Adrenal gland (tissue), 5 donors: ENCODE results near the gene CLDN24.

ENCODE experiments used
- POLR2A ChIP-seq, 2 donors: fragments of 450-650 bp; IDR thresholded peaks; one replicate each; pipeline ENCODE4 v1.6.1; 2017; ENCODE audit warnings: antibody characterized with exemption in 2 of 2, mild to moderate bottlenecking in 2 of 2, moderate library complexity in 1 of 2
- TF ChIP-seq, protein P1 (sequence below), 6 experiments: fragments of 450-650 bp in 4 of 6; fragments of 200-600 bp in 2 of 6; sonication (generic) in 1 of 6; IDR thresholded peaks; 1 replicate in 5 of 6; 2 replicates in 1 of 6; pipeline versions ENCODE4 v1.5.1 to v1.8.0; 2016 to 2021; ENCODE audit warnings: antibody characterized with exemption in 6 of 6, mild to moderate bottlenecking in 2 of 6, moderate library complexity in 1 of 6
- donor health status: DM: no; HTN: no; CAD: no.

DNA sequence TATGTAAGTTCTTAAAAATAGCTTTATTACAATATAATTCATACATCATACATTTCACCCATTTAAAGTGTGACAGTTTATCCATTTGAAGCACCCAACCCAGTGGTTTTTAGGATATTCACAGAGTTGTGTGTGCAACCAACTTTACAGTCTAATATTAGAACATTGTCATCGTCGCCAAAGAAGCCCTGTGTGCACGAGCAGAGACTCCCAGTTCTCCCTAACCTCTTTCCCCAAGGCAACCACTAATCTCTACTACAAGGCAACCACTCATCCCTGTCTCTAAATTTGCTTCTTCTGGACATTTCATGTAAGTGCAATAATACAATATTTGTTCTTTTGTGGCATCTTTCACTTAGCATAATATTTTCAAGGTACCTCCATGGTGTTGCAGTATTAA is 49.8 kb downstream of the CLDN24 start:
- no peak for TF ChIP-seq POLR2A (IDR thresholded peaks at IDR 0.05)
- TF ChIP-seq, protein P1, sequence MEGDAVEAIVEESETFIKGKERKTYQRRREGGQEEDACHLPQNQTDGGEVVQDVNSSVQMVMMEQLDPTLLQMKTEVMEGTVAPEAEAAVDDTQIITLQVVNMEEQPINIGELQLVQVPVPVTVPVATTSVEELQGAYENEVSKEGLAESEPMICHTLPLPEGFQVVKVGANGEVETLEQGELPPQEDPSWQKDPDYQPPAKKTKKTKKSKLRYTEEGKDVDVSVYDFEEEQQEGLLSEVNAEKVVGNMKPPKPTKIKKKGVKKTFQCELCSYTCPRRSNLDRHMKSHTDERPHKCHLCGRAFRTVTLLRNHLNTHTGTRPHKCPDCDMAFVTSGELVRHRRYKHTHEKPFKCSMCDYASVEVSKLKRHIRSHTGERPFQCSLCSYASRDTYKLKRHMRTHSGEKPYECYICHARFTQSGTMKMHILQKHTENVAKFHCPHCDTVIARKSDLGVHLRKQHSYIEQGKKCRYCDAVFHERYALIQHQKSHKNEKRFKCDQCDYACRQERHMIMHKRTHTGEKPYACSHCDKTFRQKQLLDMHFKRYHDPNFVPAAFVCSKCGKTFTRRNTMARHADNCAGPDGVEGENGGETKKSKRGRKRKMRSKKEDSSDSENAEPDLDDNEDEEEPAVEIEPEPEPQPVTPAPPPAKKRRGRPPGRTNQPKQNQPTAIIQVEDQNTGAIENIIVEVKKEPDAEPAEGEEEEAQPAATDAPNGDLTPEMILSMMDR (IDR thresholded peaks at IDR 0.05) = no peak
